Stimulated activated CD4-positive, alpha-beta T cell treated with anti-CD3 and anti-CD28 coated beads, Interleukin-4, amount 100 ng/mL, for 24 hours (primary cell): ENCODE data around the gene STON2.

Experiments used
- DNase-seq: peaks from one replicate; pipeline ENCODE4 v3.0.0-alpha.2; 2020

Gene STON2

DNA sequence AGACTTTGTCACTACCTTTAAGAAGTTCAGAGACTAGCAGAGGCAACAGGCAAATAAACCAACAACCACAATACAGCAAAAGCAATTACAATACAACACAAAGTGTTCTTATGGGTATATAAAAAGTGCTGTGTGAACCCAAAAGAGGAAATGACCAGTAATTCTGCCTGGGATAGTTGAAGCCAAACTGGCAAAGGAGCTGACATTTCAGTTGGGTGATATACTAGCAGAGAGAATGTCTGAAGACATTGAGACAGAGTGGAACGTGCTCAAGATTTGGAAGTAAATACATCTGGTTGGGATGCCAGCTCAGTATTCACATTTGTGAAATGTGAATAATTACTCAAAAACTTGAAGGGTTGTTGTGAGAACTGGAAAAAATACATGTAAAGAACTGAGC, 98.8 kb downstream of the STON2 start:
- no peak for DNase-seq

DNA sequence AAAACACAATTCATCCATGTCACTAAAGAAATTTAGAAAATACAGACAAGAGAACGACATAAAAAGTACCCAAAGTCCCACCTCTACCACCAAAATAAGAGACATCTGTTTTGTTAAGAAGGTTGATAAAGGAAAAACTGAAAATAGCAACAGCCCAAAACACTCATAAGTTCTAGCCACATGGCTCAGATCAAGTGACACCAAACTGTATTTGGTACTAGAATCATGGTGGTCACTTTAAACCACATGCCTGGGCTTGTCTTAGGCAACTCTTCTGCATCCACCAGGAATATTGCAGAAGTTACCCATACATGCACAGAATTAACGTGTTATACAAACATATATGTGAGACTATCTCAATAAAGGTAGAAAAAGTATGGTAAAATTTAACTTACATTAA, 101.2 kb downstream of the STON2 start:
- no peak for DNase-seq

DNA sequence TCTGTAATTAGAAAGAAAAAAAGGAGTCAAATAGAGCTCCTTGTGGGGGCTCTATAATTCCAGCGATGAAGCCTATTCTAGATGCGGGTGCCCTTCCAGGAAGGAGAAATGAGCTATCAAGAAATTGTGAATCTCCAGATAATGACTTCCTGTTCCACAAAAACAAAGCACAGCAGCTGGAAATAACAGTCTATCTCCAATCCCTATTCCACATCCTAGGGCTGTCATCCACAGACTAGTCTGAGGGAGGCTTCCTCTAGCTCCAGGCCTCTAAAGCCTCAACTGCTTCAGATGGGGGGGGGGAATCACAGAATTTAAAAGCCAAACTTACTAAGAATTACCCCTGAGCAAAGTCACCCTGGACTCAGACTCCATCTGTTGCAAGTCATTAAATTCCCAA, 102.0 kb downstream of the STON2 start:
- DNase-seq: no peak

DNA sequence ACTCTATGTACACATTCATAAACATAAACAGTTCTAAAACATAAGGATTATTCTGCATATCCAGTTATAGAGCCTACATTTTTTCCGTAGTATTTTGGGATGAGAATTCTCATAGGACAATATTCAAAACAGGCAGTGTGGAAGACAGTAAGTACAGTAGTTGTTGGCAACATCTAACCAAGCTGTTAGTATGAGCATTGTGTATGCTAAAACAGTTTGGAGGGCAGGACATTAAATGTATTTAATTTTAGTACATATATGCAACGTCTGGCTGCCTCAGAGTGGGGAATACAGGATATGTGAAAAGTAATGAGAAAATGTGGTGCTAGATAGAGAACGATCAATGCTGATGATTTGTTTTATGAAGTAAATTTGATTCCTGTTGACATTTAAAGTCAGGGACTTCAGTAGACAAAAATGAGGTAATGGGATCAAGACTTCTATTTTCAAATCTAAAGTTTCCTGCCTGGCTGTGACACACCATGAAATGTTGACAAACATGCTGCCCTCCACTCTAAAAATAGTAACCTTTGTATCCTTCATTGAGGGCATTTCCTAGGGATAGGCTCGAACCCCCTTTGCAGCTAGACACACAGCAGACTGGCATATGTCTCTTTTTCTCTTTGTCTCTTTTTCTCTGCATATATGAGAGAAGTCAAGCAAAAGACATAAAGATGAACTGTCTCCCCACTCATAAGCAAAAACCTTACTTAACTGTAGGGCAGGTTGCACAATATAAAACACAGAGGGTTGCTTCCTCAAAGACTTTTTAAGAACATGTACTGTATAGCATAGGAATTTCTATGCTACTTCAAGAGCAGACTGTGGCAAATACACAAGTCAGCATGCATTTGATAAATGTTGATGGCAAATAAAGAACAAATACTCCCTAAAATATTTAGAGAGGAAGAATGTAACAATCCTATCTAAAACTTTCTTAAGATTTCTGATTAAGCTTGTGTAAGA, 103.9 kb downstream of the STON2 start:
- no peak for DNase-seq

DNA sequence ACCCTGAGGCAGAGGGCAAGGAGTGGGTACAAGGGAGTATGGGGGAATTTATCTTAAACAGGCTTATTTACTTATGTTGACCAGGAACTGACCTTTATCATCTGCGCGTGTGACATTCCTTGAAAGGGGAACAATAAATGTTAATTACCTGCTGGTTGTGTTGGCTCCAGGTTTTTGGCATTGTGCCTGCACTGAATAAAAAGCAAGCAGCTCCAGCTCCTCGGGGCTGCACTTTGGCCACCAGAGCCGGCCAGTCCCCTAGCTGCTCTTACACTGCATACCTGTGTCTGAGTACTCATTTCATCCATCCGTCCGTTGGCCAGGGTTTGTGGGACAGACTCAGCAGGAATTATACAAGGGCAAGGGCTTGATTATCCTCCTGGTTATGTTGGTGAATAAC, 110.6 kb downstream of the STON2 start:
- DNase-seq: no peak

DNA sequence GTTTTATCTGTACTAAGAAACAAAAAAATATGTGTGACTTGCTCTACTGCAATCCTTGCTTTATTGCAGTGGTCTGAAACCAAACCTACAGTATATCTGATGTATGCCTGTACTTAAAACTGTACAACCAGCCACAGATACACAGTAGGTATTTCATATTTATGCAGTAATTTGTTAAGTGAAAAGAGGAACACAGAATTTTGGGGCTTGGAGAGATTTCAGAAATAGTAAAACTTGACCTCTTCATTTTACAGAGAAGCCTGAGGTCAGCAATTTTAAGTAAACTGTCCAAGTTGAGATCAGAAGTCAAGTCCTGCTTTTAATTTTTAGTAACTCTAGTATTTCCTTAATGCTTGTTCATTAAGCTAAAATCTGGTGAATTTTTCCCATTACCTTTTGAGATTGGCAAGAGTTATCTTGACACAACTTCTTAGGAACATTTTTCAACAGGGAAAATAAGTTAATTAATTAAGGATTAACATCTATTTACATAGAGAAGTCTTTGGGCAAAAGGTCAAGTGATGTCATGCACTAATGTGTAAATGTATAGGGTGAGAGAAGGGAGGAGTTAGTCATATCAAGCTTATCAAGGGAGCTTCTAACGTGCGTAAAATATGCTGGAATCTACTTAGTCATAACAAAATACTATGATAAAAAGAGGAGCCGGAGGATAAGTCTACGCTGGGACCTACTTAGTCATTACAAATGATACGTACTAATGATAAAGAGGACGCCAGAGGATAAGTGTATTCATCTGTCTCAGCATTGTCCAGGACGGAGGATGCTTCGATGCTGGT, 113.4 kb downstream of the STON2 start:
- DNase-seq: no peak

DNA sequence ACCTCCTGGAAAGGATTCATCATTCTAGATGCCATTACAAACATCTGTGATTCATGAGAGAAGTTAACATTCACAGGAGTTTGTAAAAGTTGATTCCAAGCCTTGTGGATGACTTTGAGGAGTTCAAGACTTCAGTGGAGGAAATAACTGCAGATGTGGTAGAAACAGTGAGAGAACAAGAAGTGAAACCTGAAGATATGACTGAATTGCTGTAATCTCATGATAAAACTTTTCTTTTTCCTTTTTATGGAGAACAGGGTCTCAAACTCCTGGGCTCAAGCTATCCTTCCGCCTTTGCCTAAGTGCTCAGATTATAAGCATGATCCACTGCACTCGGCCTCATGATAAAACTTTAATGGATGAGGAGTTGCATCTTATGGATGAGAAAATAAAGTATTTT, 114.9 kb downstream of the STON2 start:
- DNase-seq: no peak

DNA sequence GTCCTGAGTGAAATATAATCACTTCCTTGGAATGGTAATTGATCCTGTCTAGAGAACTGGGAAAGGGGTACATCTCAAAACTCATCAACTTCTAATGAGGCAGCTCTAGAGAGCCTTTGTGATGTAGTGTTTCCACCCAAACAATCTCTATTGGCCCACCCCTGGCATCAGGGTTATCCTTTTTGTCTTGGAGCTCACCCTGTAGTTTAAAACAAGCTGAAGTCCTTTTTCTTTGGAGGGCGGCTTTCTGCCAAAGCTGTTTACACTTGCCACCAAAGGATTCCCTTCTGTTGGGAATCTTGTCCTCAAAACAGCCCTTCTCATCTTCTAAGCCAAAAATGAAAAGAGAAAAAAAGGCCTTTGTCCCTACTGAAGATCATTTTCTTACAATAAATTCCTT, 118.8 kb downstream of the STON2 start:
- DNase-seq: no peak

DNA sequence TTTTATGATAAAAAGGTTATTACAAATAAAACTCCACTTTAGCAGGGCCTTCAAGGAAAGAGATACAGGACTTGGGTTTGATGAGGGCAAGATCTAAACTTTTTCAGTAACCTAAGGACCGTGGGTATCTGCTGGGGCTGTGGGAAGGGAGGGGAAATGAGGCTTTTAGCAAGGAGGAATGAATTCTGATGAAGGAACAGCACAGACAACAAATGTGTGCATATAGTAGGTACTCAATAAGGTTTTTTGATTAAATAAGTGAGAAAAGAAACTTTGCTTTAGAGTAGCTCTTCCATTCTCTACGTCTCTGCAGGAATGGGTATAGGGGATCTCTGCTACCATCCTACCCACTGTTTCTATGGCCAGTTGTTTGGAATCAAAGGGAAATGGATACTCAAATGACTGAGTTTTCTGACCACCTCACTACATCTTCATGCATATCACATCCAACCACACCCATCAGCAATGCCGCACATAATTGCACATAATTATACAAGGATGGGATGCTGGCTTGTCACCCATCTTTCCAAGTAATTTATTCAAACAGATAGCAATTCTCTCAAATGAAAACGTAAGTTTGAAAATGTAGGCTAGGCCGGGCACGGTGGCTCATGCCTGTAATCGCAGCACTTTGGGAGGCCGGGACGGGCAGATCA, 119.9 kb downstream of the STON2 start:
- DNase-seq: no peak

DNA sequence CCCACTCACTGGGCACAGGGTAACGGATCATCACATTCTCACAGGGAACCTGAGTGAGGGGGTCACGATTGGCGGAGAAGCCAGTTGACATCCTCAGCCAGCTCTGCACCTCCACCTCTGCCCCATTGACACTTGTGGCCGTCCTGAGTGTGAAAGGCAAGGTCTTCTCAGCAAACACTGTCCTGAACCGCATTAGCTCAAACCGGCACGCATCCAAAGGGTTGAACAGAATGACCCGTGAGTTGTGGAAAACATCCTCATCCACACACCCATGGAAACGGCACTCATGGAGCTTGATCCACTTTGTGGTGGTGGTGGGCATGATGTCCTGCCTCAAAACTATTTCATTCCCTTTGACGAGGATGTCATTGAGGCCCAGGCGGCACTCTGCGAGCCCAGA, 123.0 kb downstream of the STON2 start:
- DNase-seq: no peak

DNA sequence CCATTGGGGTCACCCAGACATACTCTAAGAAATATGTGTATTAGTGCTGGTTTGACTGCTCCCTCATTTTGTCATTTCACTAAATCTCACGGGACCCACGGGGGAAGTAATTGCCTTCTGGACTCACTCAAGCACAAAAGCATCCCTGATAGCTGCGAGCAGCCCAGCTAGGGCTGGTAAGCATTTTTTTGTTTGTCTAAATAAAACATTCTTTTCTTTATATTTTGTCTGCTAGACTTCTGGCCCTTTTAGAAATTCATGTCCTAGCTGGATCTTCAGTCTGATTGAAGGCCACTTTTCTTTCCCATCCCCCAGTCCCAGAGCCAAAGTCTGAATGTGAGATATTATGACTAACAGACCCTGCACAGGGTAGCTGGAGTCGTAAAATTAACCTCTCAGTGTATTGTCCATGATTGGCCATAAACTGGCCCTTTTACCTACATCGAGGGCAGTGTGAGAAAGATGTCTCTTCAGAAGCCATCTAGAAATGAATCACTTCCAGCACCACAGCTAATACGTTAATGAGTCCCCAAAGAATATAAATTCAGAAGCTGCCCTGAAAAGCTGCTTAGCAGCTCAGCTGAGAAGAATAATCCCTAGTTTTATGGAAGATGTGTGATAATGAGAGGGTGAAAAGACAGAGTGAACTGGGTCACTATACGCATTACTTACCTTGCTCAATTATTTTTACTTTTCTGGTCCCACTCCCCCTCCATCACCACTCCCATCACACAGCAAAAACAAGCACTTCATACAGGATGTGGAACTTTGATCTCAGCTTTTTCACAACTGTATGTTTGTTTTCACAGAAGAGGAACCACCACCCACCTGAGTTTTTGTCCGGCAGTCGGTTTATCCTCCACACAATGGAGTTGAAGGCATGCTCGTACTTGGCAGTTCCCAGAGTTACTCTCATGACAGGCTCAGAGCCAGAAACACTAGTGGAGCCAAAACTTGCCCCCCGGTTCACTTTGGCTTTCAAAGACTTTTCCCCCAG, 123.8 kb downstream of the STON2 start:
- DNase-seq: no peak

DNA sequence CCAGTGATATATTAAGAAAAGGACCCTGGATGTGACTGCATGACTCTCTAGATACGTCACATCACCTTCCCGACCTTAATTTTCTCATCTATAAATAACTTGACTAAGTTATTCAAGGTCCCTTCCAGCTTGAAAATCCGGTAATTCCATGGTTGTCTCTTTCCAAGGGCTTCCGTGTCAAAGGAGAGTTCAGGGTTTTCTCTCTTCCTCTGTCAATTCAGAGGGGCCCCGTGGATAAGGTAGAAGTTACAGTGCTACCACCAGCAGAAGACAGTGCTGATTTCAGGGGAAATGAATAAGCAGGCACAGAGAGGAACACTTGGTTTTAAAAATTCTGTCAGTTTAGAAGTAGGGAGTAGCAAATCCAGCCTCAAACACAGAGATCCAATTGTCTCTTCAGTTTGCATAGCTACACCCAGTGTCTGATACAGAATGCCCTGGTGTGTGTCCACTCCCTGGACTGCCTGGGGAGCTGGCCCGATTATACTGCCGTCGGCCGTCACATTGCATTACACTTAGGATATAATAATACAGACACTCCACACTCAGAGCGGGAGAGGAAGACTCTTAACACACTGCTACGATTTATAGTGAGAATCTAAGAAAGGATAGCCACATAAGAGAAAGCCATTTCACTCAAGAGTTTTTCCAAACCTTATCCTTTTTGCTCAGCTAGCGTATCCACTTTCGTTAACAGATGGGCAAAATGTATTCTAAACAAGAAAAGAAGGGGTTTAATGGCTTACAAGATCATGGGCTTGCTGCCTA, 124.6 kb downstream of the STON2 start:
- no peak for DNase-seq

DNA sequence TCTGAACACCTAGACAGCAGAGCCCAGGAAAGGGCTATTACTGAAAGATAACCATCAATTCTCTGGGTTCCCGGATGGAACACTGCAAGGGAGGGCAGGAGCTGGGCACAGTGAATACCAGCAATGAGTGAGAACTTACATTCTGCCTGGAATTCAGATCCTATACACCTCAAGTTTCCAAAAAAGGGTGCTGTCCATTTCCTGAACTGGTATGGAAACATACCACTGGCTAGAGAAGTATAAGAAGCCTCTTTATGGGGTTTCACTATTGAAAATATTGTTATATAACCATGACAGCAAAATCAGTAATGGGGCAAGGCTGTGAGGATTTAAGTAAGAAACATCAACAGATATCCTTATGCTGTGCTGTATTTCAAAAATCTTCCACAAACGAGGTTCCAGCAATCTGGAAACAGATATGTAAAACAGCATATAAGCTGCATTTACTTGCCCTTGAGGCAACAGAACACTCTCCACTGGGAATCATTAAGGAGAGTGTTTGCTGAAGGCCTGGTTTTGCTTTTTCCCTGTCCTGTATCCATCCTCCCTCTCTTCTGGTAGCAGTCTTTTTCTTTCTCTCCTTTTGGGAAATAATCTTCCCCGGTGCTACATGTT, 126.1 kb downstream of the STON2 start:
- DNase-seq: no peak

DNA sequence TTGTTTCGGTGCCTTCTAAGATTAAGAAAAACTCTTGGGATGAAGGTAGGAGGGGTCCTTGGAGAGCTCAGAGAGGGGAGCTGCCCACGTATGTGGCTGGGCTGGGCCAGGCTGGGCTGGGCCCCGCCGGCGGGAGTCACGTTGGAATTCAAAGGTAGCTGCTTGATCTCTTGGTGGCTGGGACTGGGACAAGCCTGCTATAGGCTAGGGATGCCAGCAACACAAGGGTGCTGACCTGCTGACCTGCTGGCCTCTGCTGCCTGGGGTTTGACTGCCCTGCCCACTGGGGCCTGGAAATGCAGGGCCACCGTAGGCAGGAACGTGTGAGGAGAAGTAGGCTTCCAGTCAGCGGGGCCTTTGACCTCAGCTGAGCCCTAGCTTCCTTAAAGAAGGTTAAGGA, 126.6 kb downstream of the STON2 start:
- no peak for DNase-seq

DNA sequence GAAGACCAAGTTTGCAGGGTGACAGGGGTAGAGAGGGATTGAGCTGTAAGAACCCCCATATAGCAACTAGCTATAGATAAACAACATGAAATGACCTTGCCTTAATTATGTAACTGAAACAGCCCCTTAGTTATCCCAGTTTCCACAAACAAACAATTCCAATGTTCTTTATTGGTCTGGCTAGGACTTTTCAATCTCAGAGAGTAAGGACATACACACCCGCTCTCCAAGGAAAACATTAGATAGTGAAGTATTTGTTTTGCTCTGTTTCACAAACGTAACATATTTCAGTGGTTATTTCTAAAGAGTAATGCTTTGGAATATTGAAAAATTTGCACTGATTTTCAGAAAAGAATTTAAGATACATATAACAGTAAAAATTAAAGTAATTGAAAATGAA, 127.8 kb downstream of the STON2 start:
- DNase-seq: no peak

DNA sequence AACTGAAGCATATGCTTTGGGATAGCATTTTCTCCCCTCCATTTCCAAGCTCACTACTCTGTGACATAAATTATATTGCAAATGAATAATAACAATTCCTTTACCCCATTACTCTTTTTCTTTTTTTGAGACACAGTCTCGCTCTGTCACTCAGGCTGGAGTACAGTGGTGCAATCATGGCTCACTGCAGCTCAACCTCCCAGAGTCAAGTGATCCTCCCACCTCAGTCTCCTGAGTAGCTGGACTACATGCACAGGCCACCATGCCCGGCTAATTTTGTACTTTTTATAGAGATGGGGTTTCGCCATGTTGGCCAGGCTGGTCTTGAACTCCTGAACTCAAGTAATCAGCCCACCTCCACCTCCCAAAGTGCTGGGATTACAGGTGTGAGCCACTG, 130.1 kb downstream of the STON2 start:
- no peak for DNase-seq

DNA sequence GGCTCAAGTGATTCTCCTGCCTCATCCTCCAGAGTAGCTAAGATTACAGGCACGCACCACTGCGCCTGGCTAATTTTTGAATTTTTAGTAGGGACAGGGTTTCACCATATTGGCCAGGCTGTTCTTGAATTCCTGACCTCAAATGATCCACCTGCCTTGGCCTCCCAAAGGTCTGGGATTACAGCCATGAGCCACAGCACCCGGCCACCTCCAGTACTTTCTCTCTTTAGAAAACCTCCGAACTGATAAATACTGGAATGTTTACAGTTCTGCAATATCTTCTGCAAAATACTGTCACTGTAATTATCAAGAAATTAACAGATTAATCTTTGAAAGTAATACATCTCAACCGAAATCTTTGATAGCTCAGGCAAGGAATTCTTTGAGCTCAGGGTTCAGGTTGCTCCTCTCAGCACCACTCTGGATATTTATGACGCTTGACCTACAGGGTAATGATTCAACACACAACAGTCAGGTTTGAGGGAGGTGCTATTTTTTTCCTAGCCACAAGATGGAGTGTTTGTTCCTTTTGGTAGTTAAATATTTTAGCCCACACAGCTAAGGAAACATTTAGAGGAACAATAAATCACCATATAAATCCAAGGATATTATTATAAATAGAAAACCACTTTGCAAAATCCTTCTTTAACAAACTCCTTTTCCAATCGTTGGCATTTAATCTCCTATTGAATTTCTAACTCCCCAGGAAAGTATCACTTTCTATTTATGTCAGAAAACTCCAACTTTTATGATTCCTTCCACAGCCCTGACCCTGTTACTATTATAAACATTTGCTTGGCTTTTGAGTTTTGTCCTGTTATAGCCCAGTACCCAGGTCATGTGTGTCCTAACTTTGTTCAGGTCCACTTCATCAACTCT, 130.8 kb downstream of the STON2 start:
- DNase-seq: peak; percentile 21

DNA sequence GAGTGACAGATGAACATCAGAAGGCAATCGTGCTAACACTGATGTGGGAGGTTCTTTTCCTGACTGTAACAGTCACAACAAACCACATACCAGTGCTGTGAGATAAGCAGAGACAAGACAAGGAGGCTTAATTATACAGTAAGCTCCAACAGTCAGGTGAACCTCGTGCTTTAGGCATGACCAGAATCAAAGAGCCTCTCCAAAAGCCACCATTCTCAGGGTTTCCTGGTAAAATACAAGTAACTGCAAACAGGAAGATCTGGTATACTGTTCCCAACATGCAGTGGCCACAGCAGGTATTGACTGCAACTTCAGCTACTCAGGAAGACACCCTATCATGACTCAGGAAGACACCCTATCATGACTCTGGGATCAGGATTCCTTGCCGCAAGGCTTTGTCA, 132.1 kb downstream of the STON2 start:
- no peak for DNase-seq

DNA sequence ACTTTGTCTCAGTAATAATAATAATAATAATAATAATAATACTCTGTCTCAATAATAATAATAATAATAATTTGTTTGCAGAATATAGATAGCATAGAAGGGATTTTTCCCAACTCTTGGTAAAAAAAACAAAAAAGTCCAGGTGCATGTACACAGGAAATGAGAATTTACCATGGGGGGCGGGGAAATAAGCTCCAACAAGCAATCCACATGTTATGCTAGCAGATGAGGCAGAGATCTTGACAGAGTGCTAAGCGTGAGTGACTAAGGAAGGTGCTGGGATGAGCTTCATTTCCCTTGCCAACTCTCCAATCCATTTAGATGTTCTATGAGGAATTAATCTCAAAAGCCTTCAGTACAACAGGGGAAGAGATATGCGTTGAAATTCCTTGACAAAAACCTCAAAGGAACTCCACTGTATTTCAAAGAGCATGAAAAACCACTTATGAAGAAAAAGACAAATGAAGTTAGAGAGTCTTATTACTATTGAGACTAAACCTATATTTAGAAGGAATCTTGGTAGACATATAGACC, 134.4 kb downstream of the STON2 start:
- DNase-seq: no peak

DNA sequence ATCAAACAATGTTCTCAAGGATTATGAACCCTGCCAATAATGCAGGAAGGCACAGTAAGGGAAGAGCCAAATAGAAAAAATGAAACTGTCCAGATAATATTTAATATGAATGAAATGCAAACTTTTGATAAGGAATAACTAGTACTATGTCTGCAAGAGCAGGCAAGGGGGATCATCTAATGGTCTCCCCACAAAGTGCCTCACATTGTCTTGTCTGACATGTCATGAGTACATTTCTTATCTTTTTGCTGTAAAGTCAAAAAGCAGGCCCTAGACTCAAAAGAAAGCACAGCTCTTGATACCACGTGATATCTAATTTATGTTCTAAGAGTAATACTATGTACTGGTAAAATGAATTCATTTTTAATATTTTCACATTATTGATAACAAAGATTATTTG, 135.5 kb downstream of the STON2 start:
- no peak for DNase-seq
